IPS DF 6.9 (cell line): ENCODE data around the gene CFP.
"Not testable (repeated sequence)": the region's sequence is repeated elsewhere in the genome, so short reads cannot be mapped to it uniquely, and the experiment has no call there.

Experiments
- DNase-seq: peaks from one replicate; pipeline ENCODE4 v3.0.0-alpha.2; 2013; ENCODE audit warnings: low read depth, low spot score
- H3K27ac ChIP-seq: one replicate; pipeline ENCODE4 v1.5.1; 2013; ENCODE audit warnings: low read length, control low read depth
- H3K27me3 ChIP-seq: 2 replicates; pipeline ENCODE4 v1.6.1; 2013; ENCODE audit warnings: mild to moderate bottlenecking, low read length; ENCODE audit not compliant: control insufficient read depth, insufficient read depth
- H3K36me3 ChIP-seq: 2 replicates; pipeline ENCODE4 v1.6.1; 2013; ENCODE audit warnings: low read length; ENCODE audit not compliant: control insufficient read depth, insufficient read depth
- H3K4me1 ChIP-seq: 2 replicates; pipeline ENCODE4 v1.6.1; 2013; ENCODE audit warnings: low read length; ENCODE audit not compliant: control insufficient read depth, insufficient read depth
- H3K4me3 ChIP-seq: 2 replicates; pipeline ENCODE4 v1.5.1; 2013; ENCODE audit warnings: mild to moderate bottlenecking, low read length
- H3K9me3 ChIP-seq: 2 replicates; pipeline ENCODE4 v1.6.1; 2013; ENCODE audit warnings: low read length, inconsistent platforms; ENCODE audit not compliant: control insufficient read depth, insufficient read depth
- WGBS: extraction: QIAGEN DNeasy Blood & Tissue Kit; methylation state at CpG from one replicate; pipeline ENCODE4 v1.1.7; 2013; ENCODE audit warnings: mixed read lengths, missing lambda C conversion rate; ENCODE audit not compliant: insufficient read length, insufficient coverage; 5-methylcytosine and 5-hydroxymethylcytosine counted together

The CFP gene

GRCh38 chrX:47605024-47605423 lies 24.7 kb downstream of the CFP start:
- Histone ChIP-seq H3K9me3 (no peaks in the 10 kb centered on the region), H3K36me3 (no peaks in the 10 kb centered on the region), H3K27ac (no peak overlapping the region), H3K27me3 (no peaks in the 10 kb centered on the region), H3K4me3 (no peak overlapping the region), H3K4me1 (peaks cover 1% of the 10 kb centered on the region; the same call in 1 of the 2 replicates)
- DNase-seq: no peak
- WGBS: no CpG with 5 or more reads among the region's 9 CpGs

DNA sequence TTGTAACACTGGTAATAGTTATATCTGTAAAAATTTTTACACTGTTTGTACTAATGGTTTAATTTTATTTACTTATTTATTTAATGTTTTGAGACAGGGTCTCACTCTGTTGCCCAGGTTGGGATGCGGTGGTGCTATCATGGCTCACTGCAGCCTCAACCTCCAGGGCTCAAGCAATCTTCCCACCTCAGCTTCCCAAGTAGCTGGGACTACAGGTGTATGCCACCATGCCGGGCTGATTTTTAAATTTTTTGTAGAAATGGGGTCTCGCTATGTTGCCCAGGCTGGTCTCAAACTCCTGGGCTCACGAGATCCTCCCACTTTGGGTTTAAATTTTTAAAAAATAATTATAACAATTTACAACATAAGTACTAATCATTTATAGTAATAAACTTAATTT lies 26.6 kb downstream of the CFP start:
- not testable (repeated sequence) for DNase-seq, H3K9me3 ChIP-seq, H3K4me1 ChIP-seq, H3K27ac ChIP-seq, H3K4me3 ChIP-seq, H3K27me3 ChIP-seq, H3K36me3 ChIP-seq
- no CpG with 5 or more reads among the region's 4 CpGs for WGBS

DNA sequence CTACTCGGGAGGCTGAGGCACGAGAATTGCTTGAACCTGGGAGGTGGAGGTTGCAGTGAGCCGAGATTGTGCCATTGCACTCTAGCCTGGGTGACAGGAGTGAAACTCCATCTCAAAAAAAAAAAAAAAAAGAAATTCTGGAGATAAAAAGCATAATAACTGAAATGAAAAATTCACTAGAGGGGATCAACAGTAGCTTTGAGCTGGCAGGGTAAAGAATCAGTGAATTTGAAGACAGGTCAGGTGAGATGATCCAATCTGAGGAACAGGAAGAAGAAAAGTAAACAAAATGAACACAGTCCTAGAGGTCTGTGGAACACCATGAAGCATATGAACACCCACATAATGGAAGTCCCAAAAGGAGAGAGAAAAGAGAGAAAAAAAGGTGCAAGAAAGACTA lies 32.5 kb downstream of the CFP start:
- WGBS: no CpG with 5 or more reads among the region's 3 CpGs
- Histone ChIP-seq H3K9me3 (no peaks in the 10 kb centered on the region), H3K27ac (no peak overlapping the region), H3K36me3 (no peaks in the 10 kb centered on the region), H3K4me3 (no peak overlapping the region), H3K4me1 (no peaks in the 10 kb centered on the region), H3K27me3 (no peaks in the 10 kb centered on the region)
- no peak for DNase-seq

- Histone ChIP-seq H3K36me3 (no peaks in the 10 kb centered on the region), H3K4me1 (no peaks in the 10 kb centered on the region), H3K9me3 (no peaks in the 10 kb centered on the region), H3K27me3 (no peaks in the 10 kb centered on the region), H3K4me3 (no peak overlapping the region), H3K27ac (no peak overlapping the region)
- no peak for DNase-seq
- WGBS: no CpG with 5 or more reads among the region's 2 CpGs
Observed at GRCh38 chrX:47596256-47596655, 33.5 kb downstream of the CFP start.

- DNase-seq: no peak
- Histone ChIP-seq H3K36me3 (no peaks in the 10 kb centered on the region), H3K4me3 (no peak overlapping the region), H3K4me1 (no peaks in the 10 kb centered on the region), H3K27me3 (no peaks in the 10 kb centered on the region), H3K27ac (no peak overlapping the region), H3K9me3 (no peaks in the 10 kb centered on the region)
- WGBS: no CpG with 5 or more reads among the region's 1 CpG
Observed at GRCh38 chrX:47595716-47596251, 33.9 kb downstream of the CFP start.

GRCh38 chrX:47593522-47593921 lies 36.2 kb downstream of the CFP start:
- WGBS: no CpG with 5 or more reads among the region's 4 CpGs

GRCh38 chrX:47590984-47591383 lies 38.7 kb downstream of the CFP start:
- H3K36me3 ChIP-seq: no peaks in the 10 kb centered on the region
- no peak overlapping the region for H3K4me3 ChIP-seq
- no peak overlapping the region for H3K27ac ChIP-seq
- H3K4me1 ChIP-seq: no peaks in the 10 kb centered on the region
- no peak for DNase-seq
- WGBS: no CpG with 5 or more reads among the region's 5 CpGs
- no peaks in the 10 kb centered on the region for H3K27me3 ChIP-seq
- no peaks in the 10 kb centered on the region for H3K9me3 ChIP-seq

More at GRCh38 chrX:47593522-47593921, 36.2 kb downstream of the CFP start:
- DNase-seq: no peak
- Histone ChIP-seq H3K9me3 (no peaks in the 10 kb centered on the region), H3K36me3 (no peaks in the 10 kb centered on the region), H3K4me3 (no peak overlapping the region), H3K27ac (no peak overlapping the region), H3K27me3 (no peaks in the 10 kb centered on the region), H3K4me1 (no peaks in the 10 kb centered on the region)

DNA sequence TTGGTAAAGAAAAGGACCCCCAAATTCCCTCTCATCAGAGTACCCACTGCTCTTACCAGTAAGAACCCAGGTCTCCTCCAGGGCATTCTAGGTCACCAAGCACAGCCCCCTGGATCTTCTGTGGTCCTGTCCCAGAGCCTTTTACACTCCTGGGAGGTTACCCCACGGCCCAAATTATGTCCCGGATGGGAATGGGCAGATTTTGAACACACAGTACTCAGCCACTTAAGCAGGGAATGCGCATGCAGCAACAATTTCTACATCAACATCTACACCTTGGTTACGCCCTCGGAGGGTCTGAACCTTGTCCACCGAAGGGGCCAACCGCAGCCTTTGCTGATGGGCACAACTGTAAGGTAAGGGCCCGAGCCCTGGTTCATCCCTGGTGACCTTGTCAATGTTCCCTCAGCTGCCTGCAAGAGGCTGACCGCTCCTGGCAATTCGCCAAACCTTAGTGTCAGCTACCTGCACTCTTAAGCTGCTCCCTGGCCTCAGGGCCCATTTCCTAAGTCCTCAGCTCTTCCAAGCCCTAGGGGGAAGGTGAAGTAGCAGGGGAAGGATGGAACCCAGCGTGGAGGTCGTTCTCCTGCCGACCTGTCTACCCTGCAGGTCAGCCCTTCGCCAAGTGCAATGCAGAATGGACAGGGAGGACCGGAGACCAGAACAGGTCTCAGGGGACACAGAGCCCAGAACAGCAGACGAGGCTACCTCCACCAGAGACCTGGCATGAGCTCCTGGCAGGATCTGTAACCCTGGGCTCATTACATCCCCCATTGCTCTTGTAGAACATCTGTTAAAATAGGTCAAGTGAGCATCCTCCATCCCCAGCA lies 41.6 kb downstream of the CFP start:
- no CpG with 5 or more reads among the region's 16 CpGs for WGBS
- Histone ChIP-seq H3K27me3 (no peaks in the 10 kb centered on the region), H3K4me3 (no peak overlapping the region), H3K4me1 (no peaks in the 10 kb centered on the region), H3K27ac (no peak overlapping the region), H3K36me3 (no peaks in the 10 kb centered on the region), H3K9me3 (no peaks in the 10 kb centered on the region)
- DNase-seq: no peak

GRCh38 chrX:47587091-47587891 lies 42.4 kb downstream of the CFP start:
- Histone ChIP-seq H3K9me3 (no peaks in the 10 kb centered on the region), H3K4me1 (no peaks in the 10 kb centered on the region), H3K27ac (no peak overlapping the region), H3K4me3 (no peak overlapping the region), H3K36me3 (no peaks in the 10 kb centered on the region), H3K27me3 (no peaks in the 10 kb centered on the region)
- no CpG with 5 or more reads among the region's 4 CpGs for WGBS
- DNase-seq: no peak

DNA sequence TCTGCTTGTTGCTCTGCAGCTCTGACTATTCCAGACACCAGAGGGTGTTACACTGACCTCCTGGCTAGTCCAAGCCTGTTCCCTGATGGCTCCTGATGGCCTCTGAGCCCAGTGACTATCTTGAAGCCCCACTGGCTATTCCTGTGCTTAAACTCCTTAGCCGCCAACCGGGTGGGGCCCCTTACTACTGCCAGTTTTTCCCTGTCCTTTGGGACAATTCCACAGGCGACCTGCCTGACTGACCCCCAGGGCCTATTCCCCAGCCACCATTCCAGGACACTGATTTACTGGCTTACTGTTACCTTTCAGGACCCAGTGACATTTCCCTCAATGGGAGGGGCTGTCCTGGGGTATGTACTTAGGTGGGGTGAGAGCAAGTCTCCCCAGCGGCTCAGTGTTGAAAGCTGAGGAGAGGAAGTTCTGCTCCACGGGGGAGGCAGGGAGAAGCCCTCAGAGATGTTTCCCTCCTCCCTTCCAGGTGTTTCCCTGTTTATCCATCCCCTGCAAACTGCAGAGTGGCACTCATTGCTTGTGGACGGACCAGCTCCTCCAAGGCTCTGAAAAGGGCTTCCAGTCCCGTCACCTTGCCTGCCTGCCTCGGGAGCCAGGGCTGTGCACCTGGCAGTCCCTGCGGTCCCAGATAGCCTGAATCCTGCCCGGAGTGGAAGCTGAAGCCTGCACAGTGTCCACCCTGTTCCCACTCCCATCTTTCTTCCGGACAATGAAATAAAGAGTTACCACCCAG lies 43.5 kb downstream of the CFP start:
- Histone ChIP-seq H3K4me1 (no peaks in the 10 kb centered on the region), H3K36me3 (no peaks in the 10 kb centered on the region), H3K4me3 (no peak overlapping the region), H3K27ac (no peak overlapping the region), H3K27me3 (no peaks in the 10 kb centered on the region), H3K9me3 (no peaks in the 10 kb centered on the region)
- DNase-seq: no peak
- WGBS: no CpG with 5 or more reads among the region's 11 CpGs
